Measurements from ENCODE around the gene CERS5.

DNA sequence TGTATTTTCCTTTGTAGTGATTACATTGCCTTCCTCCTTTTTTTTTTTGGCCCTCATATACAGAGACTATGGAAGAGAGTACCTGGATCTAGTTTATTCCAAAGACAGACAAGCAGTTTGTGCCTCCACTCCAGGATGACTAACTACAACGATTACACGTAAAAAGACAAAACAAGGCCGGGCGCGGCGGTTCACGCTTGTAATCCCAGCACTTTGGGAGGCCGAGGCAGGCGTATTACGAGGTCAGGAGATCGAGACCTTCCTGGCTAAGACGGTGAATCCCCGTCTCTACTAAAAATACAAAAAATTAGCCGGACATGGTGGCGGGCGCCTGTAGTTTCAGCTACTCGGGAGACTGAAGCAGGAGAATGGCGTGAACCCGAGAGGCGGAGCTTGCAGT is 2.2 kb downstream of the CERS5 start:
- TF ChIP-seq, protein P1, sequence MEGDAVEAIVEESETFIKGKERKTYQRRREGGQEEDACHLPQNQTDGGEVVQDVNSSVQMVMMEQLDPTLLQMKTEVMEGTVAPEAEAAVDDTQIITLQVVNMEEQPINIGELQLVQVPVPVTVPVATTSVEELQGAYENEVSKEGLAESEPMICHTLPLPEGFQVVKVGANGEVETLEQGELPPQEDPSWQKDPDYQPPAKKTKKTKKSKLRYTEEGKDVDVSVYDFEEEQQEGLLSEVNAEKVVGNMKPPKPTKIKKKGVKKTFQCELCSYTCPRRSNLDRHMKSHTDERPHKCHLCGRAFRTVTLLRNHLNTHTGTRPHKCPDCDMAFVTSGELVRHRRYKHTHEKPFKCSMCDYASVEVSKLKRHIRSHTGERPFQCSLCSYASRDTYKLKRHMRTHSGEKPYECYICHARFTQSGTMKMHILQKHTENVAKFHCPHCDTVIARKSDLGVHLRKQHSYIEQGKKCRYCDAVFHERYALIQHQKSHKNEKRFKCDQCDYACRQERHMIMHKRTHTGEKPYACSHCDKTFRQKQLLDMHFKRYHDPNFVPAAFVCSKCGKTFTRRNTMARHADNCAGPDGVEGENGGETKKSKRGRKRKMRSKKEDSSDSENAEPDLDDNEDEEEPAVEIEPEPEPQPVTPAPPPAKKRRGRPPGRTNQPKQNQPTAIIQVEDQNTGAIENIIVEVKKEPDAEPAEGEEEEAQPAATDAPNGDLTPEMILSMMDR (IDR thresholded peaks at IDR 0.05): no peak
- TF ChIP-seq POLR2A (IDR thresholded peaks at IDR 0.05): no peak
- no peak for TF ChIP-seq POLR2AphosphoS5 (IDR thresholded peaks at IDR 0.05)
- no peak for TF ChIP-seq EP300 (IDR thresholded peaks at IDR 0.05)
